HFF-Myc (cell line): ENCODE results near the gene CENATAC.
"Not testable (repeated sequence)": the region's sequence is repeated elsewhere in the genome, so short reads cannot be mapped to it uniquely, and the experiment has no call there.

ENCODE experiments used
- DNase-seq: peaks from one replicate; pipeline ENCODE4 v3.0.0-alpha.2; 2011; ENCODE audit warnings: low read depth; ENCODE audit errors: extremely low read depth
- H3K4me3 ChIP-seq: replicated peaks from 2 replicates; pipeline ENCODE4 v1.5.1; 2011; ENCODE audit warnings: low read depth, mild to moderate bottlenecking, control low read depth, low read length
- TF ChIP-seq, protein P1 (sequence below): IDR thresholded peaks from 2 replicates; pipeline ENCODE4 v1.5.1; 2012; ENCODE audit warnings: mild to moderate bottlenecking, low read depth, low read length, control low read depth; ENCODE audit errors: missing control alignments

The CENATAC gene, protein sequence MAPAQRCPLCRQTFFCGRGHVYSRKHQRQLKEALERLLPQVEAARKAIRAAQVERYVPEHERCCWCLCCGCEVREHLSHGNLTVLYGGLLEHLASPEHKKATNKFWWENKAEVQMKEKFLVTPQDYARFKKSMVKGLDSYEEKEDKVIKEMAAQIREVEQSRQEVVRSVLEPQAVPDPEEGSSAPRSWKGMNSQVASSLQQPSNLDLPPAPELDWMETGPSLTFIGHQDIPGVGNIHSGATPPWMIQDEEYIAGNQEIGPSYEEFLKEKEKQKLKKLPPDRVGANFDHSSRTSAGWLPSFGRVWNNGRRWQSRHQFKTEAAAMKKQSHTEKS

DNA sequence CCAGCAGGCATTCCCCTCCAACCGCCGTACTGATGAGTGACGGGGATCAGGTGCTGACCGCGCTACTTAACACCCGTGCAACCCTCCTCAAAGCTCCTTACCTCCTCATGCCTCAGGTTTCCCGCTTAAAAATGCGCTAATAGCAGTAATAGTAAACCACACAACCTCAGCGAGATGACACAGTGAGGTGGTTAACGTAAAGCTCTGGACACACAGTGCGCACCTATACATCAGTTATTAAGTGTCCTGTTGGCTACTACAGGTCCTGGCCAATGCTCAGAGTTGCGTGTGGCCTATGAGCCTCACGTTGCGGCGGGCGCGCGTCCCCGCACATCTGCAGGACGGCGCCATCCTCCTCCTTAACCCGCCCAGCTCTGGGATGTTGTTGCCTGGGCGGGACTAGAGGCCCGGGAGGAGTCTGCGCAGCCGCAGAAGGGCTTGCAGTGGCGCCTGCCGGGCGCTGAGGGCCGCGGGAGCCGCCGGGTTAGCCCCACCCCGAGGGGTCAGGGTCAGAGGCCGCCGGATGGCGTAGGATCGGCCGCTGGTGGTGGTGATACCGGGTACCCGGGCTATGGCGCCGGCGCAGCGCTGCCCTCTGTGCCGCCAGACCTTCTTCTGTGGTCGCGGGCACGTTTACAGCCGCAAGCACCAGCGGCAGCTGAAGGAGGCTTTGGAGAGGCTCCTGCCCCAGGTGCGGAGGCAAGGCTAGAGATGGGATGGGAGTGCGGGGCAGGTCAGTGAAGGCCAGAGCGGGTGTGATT, at the start of gene CENATAC:
CENATAC (plus strand) TSS at position 512 of the 761 bp plus-strand sequence; CDS start at position 572, 60 bp downstream.
- H3K4me3 ChIP-seq, result peak within 1 kb of the TSS; percentile 89
- TF ChIP-seq, protein P1, sequence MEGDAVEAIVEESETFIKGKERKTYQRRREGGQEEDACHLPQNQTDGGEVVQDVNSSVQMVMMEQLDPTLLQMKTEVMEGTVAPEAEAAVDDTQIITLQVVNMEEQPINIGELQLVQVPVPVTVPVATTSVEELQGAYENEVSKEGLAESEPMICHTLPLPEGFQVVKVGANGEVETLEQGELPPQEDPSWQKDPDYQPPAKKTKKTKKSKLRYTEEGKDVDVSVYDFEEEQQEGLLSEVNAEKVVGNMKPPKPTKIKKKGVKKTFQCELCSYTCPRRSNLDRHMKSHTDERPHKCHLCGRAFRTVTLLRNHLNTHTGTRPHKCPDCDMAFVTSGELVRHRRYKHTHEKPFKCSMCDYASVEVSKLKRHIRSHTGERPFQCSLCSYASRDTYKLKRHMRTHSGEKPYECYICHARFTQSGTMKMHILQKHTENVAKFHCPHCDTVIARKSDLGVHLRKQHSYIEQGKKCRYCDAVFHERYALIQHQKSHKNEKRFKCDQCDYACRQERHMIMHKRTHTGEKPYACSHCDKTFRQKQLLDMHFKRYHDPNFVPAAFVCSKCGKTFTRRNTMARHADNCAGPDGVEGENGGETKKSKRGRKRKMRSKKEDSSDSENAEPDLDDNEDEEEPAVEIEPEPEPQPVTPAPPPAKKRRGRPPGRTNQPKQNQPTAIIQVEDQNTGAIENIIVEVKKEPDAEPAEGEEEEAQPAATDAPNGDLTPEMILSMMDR, result no peak
- peak; percentile 52 for DNase-seq

DNA sequence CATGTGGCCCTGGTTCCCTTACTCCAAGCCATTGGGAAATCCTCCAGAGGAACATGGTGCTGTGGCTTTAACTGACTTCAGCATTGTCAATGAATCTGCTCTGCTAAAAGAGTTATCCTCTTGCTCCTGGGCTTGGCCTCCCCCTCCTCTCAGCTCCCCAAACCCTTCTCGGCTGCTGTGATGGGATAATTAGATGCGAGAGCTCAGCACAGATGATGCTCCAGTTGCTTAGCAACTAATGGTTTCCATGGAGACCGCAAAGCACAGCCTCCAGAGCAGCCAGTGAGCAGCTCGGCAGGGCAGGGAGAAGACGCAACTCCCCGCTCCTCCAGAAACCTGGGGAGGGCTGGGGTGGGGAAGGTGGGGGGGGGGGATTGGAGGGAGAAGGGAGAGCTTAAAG, 44.7 kb upstream of the CENATAC start:
- no peak overlapping the region for H3K4me3 ChIP-seq
- TF ChIP-seq, protein P1, result no peak
- no peak for DNase-seq

DNA sequence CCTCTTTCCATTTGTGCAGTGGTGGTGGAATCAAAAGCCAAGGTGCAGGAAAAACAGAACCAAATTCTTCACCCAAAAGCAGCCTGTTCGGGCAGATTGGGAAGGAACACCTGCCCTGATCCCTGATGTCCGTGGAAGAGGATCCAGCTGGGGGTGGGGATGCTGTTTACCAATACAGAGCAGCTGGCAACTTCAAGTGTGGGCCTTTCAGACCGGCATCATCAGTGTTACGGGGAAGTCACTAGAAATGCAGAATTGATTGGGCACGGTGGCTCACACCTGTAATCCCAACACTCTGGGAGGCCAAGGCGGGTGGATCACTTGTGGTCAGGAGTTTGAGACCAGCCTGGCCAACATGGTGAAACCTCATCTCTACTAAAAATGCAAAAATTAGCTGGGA, 44.0 kb upstream of the CENATAC start:
- not testable (repeated sequence) for H3K4me3 ChIP-seq, DNase-seq

DNA sequence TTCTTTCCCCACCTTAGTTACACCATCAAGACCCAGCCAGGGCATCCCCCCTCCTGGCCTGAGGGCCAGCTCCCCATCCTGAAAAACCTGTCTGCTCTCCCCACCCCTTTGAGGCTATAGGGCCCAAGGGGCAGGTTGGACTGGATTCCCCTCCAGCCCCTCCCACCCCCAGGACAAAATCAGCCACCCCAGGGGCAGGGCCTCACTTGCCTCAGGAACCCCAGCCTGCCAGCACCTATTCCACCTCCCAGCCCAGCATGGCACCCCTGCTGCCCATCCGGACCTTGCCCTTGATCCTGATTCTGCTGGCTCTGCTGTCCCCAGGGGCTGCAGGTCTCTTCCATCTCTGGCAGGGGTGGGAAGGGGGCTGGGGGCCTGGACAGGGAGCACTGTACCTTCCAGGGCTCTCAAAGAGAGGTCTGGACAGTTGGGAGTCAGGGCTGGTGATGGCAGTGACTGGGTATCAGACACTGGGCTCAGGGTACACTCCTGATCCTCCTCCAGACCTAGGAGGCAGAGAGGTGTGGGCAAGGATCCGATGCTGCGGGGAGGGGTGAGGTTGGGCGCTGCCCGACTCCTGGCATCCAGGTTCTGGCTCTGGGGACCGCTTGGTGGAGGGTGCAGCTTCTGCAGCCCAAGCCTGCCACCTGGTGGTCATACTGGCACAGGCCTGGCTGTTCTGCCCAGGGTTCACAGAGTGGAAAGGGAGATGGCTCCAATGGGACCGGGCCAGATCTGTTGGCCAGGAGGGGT, 41.7 kb upstream of the CENATAC start, which contains the start of gene UPK2:
UPK2 (plus strand) TSS at position 205 of the 753 bp plus-strand sequence; CDS start at position 258, 53 bp downstream.
- TF ChIP-seq, protein P1, result peak; percentile 94
- peak; percentile 39 for DNase-seq

DNA sequence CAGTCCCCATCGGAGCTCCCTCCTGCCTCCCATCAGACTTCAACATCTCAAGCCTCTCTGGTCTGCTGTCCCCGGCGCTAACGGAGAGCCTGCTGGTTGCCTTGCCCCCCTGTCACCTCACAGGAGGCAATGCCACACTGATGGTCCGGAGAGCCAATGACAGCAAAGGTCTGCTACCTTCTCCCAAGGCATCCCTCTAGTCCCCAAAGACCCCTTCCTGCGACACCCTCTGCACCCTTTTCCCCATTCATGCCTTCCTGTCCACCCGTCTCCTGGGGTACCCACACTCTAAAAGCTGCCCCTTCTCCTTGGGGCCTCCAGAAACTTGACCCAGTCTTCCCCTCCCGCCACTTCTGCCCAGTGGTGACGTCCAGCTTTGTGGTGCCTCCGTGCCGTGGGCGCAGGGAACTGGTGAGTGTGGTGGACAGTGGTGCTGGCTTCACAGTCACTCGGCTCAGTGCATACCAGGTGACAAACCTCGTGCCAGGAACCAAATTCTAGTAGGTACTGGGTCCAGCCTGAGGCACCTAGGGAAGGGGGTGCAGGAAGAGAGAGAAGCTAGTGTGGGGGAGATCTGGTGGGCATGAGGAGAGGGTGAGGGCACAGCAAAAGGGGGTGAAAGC, 41.0 kb upstream of the CENATAC start:
- H3K4me3 ChIP-seq, result no peak overlapping the region
- no peak for DNase-seq
- TF ChIP-seq, protein P1, result no peak

More for the DNA sequence above, 41.7 kb upstream of the CENATAC start, which contains the start of gene UPK2:
- H3K4me3 ChIP-seq, result no peak within 1 kb of the TSS

DNA sequence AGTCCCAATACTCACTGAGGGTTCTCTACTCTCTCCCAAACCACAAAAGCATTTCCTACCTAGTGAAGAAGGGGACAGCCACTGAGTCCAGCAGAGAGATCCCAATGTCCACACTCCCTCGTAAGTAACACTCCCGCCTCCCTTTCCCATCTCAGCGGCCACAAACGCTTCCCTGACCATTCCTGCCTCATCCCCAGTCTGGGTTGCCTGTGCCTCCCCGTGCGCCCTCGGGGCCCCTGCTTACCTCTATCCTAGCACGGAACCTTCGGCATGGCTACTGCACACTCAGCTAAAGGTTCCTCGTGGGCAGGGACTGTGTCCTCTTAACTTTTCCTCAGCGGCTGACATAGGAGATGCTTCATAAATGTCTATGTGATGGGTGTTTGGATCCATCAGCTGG, 40.4 kb upstream of the CENATAC start:
- TF ChIP-seq, protein P1, result no peak
- no peak overlapping the region for H3K4me3 ChIP-seq
- DNase-seq, result no peak

DNA sequence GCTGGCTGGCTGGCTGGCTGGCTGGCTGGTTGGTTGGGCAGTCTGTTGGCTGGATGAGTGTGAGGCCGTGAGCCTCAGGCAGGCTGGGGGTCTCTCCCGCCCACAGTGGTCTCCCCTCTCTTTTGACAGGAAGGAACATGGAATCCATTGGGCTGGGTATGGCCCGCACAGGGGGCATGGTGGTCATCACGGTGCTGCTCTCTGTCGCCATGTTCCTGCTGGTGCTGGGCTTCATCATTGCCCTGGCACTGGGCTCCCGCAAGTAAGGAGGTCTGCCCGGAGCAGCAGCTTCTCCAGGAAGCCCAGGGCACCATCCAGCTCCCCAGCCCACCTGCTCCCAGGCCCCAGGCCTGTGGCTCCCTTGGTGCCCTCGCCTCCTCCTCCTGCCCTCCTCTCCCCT, 40.0 kb upstream of the CENATAC start:
- no peak for DNase-seq
- TF ChIP-seq, protein P1, result no peak
- H3K4me3 ChIP-seq, result no peak overlapping the region
